ENCODE data around the gene NUP98.

Gene NUP98

DNA sequence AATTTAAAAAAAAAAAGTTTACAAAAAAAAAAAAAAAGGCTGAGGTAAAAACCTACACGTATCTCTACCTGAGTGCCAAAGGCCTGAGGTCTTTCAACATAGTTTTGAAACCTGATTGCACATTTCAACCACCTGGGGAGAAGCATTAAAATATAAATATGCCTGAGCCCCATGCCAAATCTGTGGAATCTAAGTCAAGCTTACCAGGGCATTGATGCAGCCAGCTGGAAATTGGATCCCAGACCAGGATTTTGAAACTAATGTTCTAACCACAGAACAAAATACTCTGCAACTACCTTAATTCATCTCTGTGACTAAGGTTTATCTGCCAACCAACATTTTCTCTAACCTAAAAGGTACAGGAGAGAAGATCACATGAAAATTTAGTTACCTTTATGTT is 87.4 kb downstream of the NUP98 start:
- no peak for DNase-seq (ENCODE audit: low read depth)
- H3K4me3 ChIP-seq (ENCODE audit: control insufficient read depth, low read depth, low read length) = no peak overlapping the region
- TF ChIP-seq, protein P1, sequence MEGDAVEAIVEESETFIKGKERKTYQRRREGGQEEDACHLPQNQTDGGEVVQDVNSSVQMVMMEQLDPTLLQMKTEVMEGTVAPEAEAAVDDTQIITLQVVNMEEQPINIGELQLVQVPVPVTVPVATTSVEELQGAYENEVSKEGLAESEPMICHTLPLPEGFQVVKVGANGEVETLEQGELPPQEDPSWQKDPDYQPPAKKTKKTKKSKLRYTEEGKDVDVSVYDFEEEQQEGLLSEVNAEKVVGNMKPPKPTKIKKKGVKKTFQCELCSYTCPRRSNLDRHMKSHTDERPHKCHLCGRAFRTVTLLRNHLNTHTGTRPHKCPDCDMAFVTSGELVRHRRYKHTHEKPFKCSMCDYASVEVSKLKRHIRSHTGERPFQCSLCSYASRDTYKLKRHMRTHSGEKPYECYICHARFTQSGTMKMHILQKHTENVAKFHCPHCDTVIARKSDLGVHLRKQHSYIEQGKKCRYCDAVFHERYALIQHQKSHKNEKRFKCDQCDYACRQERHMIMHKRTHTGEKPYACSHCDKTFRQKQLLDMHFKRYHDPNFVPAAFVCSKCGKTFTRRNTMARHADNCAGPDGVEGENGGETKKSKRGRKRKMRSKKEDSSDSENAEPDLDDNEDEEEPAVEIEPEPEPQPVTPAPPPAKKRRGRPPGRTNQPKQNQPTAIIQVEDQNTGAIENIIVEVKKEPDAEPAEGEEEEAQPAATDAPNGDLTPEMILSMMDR (IDR thresholded peaks at IDR 0.05; ENCODE audit: control insufficient read depth, insufficient read depth, low read depth, low read length, missing control alignments) = no peak

DNA sequence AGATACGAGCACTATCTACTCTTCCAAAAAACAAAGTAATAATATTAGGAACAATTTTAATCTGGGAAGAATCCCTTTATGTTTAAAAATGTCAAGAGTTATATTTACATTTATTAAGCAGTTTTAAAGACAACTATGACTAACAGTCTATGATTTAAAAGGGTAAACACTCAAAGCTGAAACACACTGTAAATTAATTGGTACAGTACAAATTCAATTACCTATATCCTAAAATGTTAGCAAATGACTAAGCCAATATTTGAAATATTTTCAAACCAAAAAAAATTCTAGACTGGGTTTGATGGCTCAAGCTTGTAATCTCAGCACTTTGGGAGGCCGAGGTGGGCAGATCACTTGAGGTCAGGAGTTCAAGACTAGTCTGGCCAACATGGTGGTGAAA is 90.2 kb downstream of the NUP98 start:
- no peak for DNase-seq (ENCODE audit: low read depth)
- TF ChIP-seq, protein P1 (IDR thresholded peaks at IDR 0.05; ENCODE audit: control insufficient read depth, insufficient read depth, low read depth, low read length, missing control alignments) = no peak
- no peak overlapping the region for H3K4me3 ChIP-seq (ENCODE audit: control insufficient read depth, low read depth, low read length)

DNA sequence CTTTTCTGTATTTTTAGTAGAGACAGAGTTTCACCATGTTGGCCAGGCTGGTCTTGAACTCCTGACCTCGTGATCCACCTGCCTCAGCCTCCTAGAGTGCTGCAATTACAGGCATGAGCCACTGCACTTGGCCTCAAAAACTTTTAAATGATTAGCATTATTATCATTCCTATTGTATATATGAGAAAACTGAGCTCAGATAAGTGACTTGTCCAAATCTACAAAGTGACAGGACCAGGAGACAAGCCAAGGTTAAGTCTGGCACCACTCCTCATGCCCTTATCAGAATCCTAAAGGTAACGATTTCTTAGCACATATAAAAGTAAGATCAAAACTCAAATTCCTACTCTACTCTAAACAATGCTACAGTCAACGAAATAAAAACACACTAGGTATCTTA is 94.0 kb downstream of the NUP98 start:
- DNase-seq (ENCODE audit: low read depth) = no peak
- no peak overlapping the region for H3K4me3 ChIP-seq (ENCODE audit: control insufficient read depth, low read depth, low read length)
- TF ChIP-seq, protein P1 (IDR thresholded peaks at IDR 0.05; ENCODE audit: control insufficient read depth, insufficient read depth, low read depth, low read length, missing control alignments) = no peak

DNA sequence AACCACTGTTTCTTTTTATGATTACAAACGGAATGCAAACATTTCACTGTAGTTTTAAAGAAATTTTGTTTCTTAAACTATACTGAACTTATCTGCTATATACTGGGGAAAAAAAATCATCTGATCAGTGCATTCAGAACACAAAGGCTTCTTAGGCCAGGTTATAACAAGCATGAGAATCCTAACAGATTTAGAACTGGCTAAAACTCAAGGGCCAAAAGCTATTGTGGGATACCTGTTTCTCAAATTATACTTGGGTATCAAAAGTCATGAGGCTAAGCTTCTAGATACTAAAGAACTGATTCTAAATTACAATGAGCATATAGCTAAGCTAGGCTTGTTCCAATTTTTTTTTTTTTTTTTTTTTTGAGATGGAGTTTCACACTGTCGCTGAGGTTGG is 96.4 kb downstream of the NUP98 start:
- TF ChIP-seq, protein P1 (IDR thresholded peaks at IDR 0.05; ENCODE audit: control insufficient read depth, insufficient read depth, low read depth, low read length, missing control alignments) = no peak

DNA sequence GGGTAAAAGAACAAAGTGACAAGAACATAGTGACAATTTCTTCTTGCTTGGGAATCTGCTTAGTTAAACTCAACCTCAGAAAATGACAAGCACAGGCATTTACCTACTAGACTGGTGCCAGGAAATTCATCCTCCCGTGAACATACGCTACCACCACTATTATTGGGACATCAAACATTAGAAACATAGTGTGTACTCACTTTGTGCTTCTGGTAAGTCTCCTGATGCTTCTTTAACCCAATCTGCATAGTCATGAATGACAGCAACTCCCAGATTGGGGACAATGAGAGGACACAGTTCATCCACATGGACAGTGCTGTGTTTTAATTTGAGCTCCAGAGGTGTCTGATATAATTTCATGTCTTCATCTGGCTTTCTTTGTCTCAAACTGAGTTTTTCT is 96.9 kb downstream of the NUP98 start:
- TF ChIP-seq, protein P1 (IDR thresholded peaks at IDR 0.05; ENCODE audit: control insufficient read depth, insufficient read depth, low read depth, low read length, missing control alignments) = no peak
- DNase-seq (ENCODE audit: low read depth) = no peak

More for the DNA sequence above, 96.4 kb downstream of the NUP98 start:
- DNase-seq (ENCODE audit: low read depth) = no peak
- H3K4me3 ChIP-seq (ENCODE audit: control insufficient read depth, low read depth, low read length) = no peak overlapping the region

DNA sequence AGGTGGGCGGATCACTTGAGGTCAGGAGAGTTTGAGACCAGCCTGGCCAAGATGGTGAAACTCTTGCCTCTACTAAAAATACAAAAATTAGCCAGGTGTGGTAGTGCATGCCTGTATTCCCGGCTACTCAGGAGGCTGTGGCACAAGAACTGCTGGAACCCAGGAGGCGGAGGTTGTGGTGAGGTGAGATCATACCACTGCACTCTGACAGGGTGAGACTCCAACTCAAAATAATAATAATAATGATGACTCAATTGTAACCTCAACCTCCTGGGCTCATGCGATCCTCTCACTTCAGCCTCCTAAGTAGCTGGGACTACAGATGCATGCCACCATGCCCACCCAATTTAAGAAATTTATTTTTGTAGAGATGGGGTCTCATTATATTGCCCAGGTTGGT is 110.6 kb downstream of the NUP98 start:
- H3K4me3 ChIP-seq (ENCODE audit: control insufficient read depth, low read depth, low read length) = no peak overlapping the region
- no peak for DNase-seq (ENCODE audit: low read depth)
- TF ChIP-seq, protein P1 (IDR thresholded peaks at IDR 0.05; ENCODE audit: control insufficient read depth, insufficient read depth, low read depth, low read length, missing control alignments) = no peak

More for the DNA sequence above, 96.9 kb downstream of the NUP98 start:
- no peak overlapping the region for H3K4me3 ChIP-seq (ENCODE audit: control insufficient read depth, low read depth, low read length)

DNA sequence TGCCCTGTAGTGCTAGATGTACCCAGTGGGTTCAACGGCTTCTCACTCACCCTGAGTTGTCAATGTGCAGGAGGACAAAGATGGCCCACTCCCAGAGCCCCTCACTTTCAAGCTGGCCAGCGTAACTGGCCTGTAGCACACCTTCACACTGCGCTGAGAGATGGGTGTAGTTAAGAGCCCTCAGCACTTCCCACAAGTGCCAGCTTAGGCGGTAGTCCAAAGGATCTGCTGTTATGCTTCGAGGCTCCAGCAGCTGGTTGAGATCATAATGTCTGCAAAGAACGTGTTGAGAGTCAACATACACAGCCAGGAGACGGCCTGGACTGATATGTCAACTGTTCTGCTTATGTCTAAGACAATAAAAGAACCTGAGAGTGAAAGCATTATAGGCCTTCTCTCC is 111.4 kb downstream of the NUP98 start:
- no peak for DNase-seq (ENCODE audit: low read depth)
- H3K4me3 ChIP-seq (ENCODE audit: control insufficient read depth, low read depth, low read length) = no peak overlapping the region
- TF ChIP-seq, protein P1 (IDR thresholded peaks at IDR 0.05; ENCODE audit: control insufficient read depth, insufficient read depth, low read depth, low read length, missing control alignments) = no peak
